GM21529 (cell line): Measurements from ENCODE around the gene LPIN3.
A peak's percentile ranks its signal among the peaks of the same experiment; 100 is the strongest.
"Not testable (repeated sequence)": the region's sequence is repeated elsewhere in the genome, so short reads cannot be mapped to it uniquely, and the experiment has no call there.

Experiments used
- ATAC-seq: cut with Tn5 transposase; IDR thresholded peaks from one replicate; pipeline ENCODE4 v1.9.1; 2021; ENCODE audit not compliant: unreplicated experiment

The LPIN3 gene, protein sequence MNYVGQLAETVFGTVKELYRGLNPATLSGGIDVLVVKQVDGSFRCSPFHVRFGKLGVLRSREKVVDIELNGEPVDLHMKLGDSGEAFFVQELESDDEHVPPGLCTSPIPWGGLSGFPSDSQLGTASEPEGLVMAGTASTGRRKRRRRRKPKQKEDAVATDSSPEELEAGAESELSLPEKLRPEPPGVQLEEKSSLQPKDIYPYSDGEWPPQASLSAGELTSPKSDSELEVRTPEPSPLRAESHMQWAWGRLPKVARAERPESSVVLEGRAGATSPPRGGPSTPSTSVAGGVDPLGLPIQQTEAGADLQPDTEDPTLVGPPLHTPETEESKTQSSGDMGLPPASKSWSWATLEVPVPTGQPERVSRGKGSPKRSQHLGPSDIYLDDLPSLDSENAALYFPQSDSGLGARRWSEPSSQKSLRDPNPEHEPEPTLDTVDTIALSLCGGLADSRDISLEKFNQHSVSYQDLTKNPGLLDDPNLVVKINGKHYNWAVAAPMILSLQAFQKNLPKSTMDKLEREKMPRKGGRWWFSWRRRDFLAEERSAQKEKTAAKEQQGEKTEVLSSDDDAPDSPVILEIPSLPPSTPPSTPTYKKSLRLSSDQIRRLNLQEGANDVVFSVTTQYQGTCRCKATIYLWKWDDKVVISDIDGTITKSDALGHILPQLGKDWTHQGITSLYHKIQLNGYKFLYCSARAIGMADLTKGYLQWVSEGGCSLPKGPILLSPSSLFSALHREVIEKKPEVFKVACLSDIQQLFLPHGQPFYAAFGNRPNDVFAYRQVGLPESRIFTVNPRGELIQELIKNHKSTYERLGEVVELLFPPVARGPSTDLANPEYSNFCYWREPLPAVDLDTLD

DNA sequence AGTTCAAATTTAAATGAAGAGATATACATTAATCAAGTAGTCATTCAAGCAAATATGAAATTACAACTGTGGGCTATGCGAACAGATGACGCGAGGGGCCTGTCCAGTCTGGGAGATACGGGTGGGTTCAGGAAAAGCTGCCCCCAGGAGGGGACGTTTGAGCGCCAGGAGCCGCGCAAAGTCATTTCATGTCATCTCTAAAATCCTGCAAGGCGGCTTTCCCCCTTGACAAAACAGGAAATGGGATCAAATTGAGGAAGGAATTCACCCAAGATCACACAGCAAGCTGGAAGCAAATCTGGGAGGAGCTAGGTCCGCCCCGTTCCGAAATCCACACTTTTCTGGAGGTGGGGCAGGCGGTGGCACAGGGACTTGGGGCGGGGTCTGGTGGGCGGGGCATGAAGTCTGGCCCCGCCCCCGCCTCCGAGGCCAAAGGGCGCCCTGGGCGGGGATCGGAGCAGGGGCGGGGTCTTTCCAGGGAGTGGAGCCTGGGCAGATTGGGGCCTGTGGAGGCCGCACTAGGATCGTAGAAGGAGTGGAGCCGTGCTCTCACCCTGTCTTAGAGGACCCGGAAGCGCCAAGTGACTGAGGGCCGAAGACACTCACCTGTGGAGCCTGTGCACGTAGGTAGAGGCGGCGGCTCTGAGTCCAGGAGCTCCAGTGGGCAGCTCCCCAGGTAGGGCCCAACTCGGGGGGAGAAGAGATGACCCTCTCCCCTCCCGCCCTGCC, at the start of gene LPIN3:
LPIN3 (plus strand) TSS at position 495 of the 729 bp plus-strand sequence. CDS start 4,983 bp downstream, outside the sequence.
- no peak for ATAC-seq

DNA sequence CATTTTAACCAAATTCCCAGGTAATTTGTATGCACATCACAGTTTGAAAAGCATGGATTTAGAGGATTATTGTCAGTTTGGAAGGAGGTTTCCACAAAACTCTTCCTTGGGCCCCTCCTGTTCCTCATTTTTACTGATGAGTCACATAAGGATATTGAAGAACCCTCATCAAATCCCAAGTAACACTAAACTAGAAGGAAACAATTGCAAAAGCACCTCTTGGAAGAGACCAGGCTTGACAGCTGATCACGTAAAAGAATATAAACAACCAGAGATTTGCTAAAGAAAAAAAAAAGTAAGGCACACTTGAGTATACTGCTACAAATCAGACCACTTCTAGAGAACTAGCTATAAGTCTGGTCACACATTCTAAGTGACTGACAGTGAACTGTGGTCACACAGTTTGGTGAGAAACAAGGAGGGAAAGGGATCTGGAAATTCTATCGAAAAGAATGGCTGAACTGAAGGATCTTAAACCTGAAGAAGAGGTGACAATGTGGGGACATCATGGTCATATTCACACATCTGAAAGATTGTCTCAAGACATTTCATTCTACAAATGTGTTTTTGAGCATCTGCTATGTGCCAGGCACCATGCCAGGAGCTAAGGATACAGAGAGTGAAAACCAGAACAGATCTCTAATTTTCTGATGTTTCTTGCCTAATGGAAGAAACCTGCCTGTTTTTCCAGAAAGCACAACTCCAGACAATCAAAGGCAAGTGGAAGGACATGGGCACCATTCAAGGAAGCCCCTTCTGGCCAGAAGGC, 47.2 kb upstream of the LPIN3 start:
- ATAC-seq, result no peak

DNA sequence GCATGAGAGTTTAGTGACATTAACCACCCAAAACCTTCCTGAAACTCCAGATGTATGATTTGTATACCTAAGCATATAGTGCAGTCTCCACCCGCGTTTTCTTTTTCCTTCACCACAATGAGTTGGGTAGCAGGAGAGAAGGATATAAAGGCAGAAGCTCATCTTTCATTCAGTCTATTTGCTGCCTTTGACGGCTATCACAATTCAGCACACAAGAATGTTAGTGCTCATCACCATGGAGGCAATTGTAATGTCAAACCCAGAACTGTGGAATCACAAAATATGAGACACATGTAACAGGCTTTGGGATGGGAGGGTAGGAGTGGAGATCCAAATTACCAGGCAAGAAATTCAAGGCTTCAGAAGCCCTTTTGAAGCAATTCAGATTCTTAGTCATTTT, 40.7 kb upstream of the LPIN3 start:
- ATAC-seq, result no peak

DNA sequence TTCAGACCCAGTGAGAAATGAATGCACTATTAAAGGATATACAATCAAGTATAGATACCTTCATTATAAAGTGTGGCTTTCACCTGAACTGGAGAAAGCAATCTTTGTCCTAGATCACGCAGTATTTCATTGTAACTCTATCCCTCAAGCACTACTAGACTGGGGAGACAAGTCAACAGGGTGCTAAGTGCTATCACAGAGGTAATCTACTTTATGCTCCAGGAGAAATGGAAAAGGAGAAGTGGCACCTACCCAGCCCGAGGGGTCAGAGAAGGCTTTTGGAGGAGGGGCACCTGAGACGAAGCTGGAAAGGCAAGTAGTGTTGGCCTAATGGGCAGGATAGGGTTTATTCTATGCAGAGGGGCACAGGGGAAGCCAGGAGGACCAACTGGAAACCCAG, 40.2 kb upstream of the LPIN3 start:
- no peak for ATAC-seq

DNA sequence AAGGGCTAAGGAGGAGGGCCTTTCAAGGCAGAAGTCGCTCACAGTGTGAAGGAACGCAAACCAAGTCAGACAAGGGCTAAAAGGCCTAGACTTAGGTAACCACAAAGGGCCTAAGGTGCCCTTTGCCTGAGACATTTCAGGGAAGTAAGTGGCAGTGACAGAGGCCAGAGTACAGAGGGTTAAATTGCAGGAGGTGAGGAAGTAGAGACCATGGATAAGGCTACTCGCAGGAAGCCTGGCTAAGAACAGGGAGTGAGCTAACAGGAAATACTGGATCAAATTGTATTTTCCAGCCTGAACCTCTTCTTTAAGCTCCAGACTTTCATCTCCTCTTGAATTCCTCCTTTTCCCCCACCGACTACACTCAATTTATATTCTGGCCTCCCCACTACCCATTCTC, 39.7 kb upstream of the LPIN3 start:
- ATAC-seq, result no peak

DNA sequence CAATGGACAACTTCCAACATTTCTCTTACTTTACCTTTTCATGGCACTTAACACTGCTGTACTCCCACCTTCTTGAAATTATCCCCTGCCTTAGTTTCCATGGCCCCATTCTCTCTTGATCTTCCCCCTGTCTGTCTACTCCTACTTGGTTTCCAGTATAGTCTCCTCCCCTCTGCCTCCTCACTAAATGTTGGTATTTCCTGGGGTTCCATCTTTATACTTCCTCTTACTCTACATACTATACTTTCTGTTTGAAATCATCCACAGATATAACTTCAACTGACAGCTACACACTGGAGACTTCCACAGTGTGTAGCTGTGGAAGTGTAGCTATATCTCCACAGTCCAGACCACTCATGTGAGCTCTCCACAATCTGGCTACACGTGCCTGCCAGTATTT, 36.6 kb upstream of the LPIN3 start:
- ATAC-seq, result no peak

DNA sequence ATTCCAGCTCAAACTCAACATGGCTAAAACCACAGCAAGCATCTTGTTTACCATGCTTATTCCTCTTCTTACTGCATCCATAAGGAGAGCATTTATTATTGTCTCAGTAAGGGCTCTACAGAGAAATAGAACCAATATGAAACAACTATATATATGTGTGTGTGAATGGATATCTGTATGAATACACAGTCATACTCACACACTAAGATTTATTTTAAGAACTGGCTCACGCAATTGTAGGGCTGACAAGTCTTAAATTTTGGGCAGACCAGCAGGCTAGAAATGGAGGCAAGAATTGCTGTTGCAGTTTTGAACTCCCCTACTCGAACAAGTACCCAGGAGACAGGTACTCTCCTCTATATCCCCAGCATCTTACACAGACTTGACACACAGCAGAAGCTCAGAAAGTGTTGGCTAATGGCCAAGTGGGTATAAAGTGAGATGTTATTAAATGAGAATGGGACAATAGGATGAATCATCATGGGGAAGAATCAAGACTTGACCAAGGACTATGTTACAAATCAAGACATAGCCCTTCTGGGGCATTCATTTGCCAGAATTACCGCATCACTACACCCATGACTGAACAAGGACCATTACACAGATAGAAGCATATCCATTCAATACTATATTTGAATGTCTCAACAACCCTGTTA, 36.1 kb upstream of the LPIN3 start:
- ATAC-seq, result no peak

DNA sequence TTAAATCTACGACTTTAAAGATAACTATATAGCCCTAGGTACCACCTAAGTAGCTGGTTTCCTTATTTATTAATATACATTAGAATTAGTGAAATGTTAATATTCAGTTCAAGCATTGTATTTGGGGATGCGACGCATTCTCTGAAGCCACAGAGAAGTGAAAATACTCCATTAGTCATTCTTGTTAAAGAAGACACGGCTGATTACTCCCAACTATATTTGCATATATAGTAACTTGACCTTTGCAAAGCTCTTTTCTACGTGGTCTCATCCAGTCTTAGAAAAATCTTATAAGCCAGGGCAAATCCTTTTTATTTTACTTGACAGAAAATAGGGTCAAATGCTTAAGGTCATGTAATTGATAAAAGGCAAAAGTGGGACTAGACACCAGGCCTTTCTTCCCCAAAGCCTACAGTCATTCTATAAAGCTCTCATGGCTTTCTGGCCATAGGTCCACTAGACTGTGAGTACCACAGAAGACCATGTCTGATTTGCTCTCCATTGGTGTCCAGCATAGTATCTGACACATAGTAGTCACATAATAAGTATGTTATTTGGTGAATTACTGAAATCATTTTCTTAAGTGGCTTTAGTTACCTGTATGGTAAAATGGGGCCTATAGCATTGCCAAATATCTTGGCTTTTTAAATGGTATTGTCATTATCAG, 34.4 kb upstream of the LPIN3 start:
- ATAC-seq, result peak; percentile 90

DNA sequence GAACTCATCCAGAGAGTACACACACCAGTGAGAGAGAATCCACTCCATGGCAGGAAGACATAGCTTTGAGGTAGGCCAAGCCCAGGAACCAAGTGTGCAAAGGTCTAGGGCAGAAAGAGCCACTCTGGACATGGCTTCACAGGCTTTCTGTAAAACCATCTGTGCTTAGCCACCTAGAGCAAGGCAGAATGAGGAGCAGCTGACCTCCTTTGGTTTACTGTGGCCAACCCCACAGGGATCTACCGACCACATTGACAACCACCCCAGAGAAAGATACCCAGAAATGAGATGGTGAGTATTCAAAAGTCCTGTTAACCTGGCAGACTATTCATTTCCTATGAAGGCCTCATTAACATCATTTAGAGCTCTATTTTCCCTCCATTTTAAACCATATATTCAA, 33.6 kb upstream of the LPIN3 start:
- ATAC-seq, result no peak

DNA sequence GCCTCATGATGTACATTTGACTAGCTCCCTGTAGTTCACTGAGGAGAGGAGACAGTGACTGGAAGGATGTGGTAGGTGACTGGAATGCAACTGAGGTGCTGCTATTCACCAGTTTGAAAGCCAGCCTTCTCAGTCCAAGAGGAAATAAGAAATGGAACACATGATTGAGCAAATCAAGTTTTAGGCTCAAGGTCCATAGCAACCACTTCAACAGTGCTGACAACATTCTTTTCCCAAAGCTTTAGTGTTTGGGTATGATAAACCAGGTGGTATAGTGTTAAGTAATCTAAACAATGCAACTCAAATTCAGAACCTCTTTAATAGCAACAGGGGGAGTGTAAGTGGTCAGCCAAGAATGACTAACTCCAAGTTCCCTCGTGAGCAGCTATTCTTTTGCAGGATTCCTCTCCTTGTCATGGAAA, 32.3 kb upstream of the LPIN3 start:
- ATAC-seq, result no peak

DNA sequence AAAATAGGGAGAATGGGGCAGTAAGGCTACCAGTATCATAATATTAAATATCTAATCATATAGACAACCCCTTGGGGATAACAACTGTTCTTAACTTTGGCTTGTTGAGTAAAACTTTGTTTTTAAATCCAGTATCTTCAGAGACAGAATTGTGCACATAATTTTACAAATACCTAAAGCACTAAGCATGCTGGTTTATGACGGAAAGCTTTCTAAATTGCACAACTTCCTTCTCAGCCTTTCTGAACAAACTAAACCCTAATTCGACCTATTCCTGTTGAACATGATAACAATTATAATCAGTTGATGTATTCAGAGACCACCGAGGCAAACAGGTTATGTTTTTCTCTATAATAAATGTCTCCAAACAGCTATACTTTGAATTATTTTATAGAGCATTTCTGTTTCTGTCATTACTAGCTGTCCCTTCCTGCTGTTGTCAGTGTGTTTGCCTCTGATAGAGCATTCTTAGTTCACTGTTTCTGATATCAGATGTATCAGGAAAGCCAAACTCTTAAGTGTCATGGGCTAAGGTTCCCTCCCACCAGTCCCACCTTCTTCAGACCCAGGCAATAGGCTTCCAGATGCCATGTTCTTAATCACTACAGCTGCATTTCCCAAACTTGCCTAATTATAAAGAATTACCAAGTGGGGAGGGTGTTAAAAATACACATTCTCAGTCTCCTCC, 31.8 kb upstream of the LPIN3 start:
- no peak for ATAC-seq

DNA sequence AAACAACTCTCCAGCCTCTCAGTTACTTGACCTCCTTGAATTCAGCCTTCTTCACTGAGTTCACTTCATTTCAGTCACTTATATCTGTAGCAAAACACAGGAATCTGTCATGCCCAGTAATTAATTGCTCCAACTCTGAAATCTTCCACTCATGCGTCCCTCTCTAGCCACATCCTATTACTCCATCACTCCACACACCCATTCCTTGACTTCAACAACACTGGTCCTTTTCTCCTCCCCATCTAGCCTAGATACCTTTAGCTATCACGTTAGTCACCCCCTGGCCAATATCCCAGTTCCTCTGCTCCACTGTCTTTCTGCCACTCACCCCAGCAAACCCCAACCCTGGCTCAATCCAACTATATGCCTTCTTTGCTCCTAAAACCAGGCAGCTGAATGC, 30.8 kb upstream of the LPIN3 start:
- no peak for ATAC-seq

DNA sequence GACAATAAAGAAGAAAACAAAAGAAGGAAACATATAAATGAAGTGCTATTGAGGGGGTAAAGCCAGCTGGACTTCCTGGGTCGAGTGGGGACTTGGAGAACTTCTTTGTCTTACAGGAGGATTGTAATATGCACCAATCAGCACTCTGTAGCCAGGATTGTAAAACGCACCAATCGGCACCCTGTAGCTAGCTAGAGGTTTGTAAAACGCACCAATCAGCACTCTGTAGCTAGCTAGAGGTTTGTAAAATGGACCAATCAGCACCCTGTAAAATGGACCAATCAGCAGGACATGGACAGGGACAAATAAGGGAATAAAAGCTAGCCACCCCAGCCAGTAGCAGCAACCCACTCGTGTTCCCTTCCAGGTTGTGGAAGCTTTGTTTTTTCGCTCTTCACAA, 28.6 kb upstream of the LPIN3 start:
- ATAC-seq, result not testable (repeated sequence)

DNA sequence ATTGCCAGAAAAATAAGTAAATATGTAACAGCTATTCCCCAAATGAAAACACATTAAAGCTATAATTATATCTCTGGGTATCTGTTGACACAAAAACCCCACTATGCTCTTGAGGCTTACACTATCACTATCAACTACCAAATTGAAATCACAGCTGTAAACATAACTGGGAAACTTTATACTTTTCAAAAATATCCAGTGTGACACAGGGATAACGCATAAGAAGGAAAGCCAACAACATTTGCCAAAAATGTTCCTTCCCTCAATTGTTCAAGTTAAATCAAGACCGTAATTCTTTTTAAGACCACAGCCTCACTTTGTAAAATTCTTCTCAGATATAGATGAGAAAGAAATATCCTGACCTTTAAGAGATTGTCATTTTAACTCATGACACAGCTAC, 26.2 kb upstream of the LPIN3 start:
- no peak for ATAC-seq

DNA sequence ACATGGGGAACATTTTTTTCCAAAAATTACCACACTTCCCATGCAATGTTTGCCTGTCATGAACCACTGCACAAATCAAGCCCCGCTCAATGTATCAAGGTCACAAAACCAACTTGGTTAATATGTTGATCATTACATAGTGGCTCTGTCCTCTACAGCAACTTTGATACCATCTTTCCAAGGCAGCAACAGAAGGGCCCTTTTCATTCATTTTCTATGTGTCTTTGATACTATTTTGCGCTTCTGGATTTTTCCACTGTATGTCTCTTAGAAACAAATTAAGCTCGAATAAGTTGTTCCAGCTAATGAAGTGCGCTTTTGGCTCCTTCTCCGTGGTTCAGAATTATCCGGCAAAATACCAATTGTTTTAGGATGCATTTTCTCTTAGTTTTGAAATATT, 24.6 kb upstream of the LPIN3 start:
- ATAC-seq, result no peak

DNA sequence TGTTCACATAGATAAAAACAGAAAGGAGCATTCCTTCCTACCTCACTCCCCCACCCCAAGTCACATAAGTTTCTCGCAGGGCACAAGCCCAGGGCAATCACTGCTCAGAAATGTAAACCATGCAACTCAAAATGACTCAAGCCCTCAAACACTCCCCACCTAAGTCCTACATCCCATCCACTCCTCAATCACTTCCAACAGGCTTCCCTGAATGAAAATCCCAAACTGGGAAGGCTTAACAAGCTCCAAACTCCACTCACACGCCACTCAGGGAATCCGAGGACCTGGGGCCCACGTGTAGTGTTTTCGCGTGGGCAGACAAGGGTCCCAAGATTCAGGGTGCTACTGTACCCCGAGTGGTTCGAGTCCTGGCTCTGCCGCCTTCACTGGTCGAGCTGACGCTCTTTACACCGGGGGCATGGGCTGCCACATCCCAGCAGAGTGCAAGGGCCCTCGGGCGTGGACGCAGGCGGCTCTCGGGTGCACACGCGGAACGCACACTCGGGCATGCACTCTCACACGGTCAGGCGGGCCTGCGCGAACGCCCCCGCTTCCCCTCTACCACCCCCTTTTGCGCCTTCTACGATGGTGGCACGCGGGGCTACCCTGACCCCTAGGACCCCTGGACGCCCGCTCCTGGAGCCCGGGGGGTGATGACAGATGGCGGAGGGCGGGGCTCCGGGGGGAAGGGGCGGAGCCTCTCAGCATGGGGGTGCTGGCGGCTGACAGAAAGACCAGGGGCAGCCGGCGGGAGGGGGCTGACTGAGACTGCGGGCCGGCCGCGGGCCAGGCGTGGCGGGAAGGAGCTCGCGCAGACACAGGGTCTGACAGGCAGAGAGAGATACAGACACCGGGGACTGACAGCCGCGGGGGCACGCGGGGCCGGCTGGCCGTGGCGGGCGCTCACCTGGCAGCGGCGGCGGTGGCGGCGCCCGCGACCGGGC, 23.7 kb upstream of the LPIN3 start:
- peak; percentile 62 for ATAC-seq

DNA sequence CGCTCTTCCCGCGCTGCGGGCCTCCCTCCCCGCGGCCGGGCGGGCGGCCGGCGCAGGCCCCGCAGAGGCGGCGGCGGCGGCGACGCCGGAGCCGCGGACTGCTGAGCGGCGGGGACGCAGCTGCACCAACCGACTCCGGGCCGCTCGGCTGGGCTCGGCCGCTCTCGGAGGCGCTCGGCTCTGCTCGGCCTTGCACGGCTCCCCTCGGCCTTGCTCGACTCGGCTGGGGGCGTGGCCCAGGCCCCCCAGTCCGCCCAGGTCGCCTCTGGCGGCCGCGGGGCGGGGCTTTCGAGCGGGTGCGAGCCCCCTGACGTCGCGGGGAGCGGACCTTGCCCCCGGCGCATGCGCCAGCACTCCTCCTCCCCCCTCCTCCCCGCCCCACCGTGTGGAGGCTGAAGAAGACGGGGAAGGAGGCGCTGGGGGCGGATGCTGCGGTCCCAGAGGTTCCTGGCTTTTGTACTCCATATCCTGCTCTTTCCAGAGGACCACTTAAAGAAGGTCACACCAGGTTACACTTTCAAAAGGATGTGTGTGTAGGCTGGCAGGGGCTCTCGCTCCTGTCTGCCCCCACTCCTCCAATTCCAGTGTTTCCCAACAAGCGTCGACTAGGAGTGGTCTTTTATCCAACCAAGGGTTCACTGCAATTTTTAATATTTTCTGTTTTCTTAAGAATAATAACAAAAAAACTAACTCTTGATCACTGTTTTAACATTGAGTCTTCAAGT, 22.9 kb upstream of the LPIN3 start, which contains the start of gene ZHX3:
ZHX3 (minus strand) TSS at position 186 of the 725 bp plus-strand sequence. CDS start 112,815 bp downstream, outside the sequence.
- peak; percentile 94 for ATAC-seq
